HCT116 (cell line): Measurements from ENCODE around the gene FAM118A. TPM values are rescaled to one million over a fixed set of nuclear protein-coding genes. Genes with fewer than 3 reads are reported as not detected.

ENCODE experiments used
- ATAC-seq: fragments of 200-7000 bp; cut with Tn5 transposase; 2 replicates; pipeline ENCODE4 v1.9.1; 2020; ENCODE audit warnings: mild to moderate bottlenecking, moderate library complexity
- BruUV-seq: library from RNA; stranded (reverse); fragments of 400-500 nt; replicated peaks from 2 replicates; lab custom pipeline; 2021; lab: Mats Ljungman, UMichigan
- CTCF ChIA-PET: fragments of 300-600 bp; sonication (Branson Sonifier 250); formaldehyde crosslinking; loops from one replicate; lab custom pipeline; 2021; ENCODE audit warnings: antibody characterized with exemption; lab: Charles Lee
- POLR2A ChIA-PET: fragments of 300-600, 350-600 bp; sonication (Branson Sonifier 250); formaldehyde crosslinking; loops from one replicate; lab custom pipeline; 2021; ENCODE audit warnings: antibody characterized with exemption; lab: Charles Lee
- RAD21 ChIA-PET, 2 experiments: fragments of 300-600 bp; sonication (Branson Sonifier 250); formaldehyde crosslinking; loops; one replicate each; lab custom pipeline; 2023; ENCODE audit warnings: low total read pairs in 2 of 2; ENCODE audit not compliant: uncharacterized antibody in 2 of 2, unreplicated experiment in 2 of 2, low non-redundant PET in 1 of 2; lab: Charles Lee
- DNase-seq: peaks from one replicate; pipeline ENCODE4 v3.0.0-alpha.2; 2010; ENCODE audit warnings: low read depth, low spot score
- H2AFZ ChIP-seq: fragments of 200-600 bp; shearing (Covaris generic), sonication (generic); 2 replicates; pipeline ENCODE4 v1.6.1; 2017; ENCODE audit warnings: low read depth, mixed run types, mixed read lengths, antibody characterized with exemption, low read length; ENCODE audit not compliant: poor library complexity, severe bottlenecking
- H3K27ac ChIP-seq: 2 replicates; pipeline ENCODE4 v1.5.1; 2012; ENCODE audit warnings: low read depth, low read length
- H3K27me3 ChIP-seq: fragments of 200-600 bp; sonication (generic); 2 replicates; pipeline ENCODE4 v1.6.1; 2016; ENCODE audit warnings: mixed run types, low read length, mixed read lengths; ENCODE audit not compliant: insufficient read depth
- H3K36me3 ChIP-seq, 2 experiments: fragments of 200-500 bp in 1 of 2; fragments of 200-600 bp in 1 of 2; sonication (Bioruptor generic) in 1 of 2; sonication (generic) in 1 of 2; 2 replicates each; pipeline versions ENCODE4 v1.5.1 to v1.6.1; 2014 to 2016; ENCODE audit warnings: low read length in 2 of 2, inconsistent platforms in 1 of 2, mixed read lengths in 1 of 2, mixed run types in 1 of 2; ENCODE audit not compliant: insufficient read depth in 2 of 2, control insufficient read depth in 1 of 2
- H3K4me1 ChIP-seq, 2 experiments: fragments of 200-600 bp in 1 of 2; sonication (generic) in 1 of 2; 2 replicates each; pipeline versions ENCODE4 v1.5.1 to v1.6.1; 2012 to 2017; ENCODE audit warnings: low read length in 2 of 2, inconsistent platforms in 1 of 2, mild to moderate bottlenecking in 1 of 2, mixed read lengths in 1 of 2, mixed run types in 1 of 2, moderate library complexity in 1 of 2; ENCODE audit not compliant: insufficient read depth in 2 of 2, control insufficient read depth in 1 of 2
- H3K4me2 ChIP-seq: fragments of 200-600 bp; sonication (generic); 2 replicates; pipeline ENCODE4 v1.6.1; 2017; ENCODE audit warnings: mixed run types, low read length, mixed read lengths
- H3K4me3 ChIP-seq, 2 experiments: fragments of 200-600 bp in 1 of 2; sonication (generic) in 1 of 2; replicated peaks in 1 of 2; 2 replicates each; pipeline ENCODE4 v1.5.1; 2011 to 2016; ENCODE audit warnings: low read length in 2 of 2, control low read depth in 1 of 2, low read depth in 1 of 2, mild to moderate bottlenecking in 1 of 2, mixed read lengths in 1 of 2, mixed run types in 1 of 2
- H3K79me2 ChIP-seq: fragments of 200-600 bp; sonication (generic); 2 replicates; pipeline ENCODE4 v1.6.1; 2017; ENCODE audit warnings: mild to moderate bottlenecking, mixed run types, low read length, moderate library complexity, mixed read lengths; ENCODE audit not compliant: insufficient read depth
- H3K9ac ChIP-seq: fragments of 200-600 bp; sonication (generic); 2 replicates; pipeline ENCODE4 v1.6.1; 2016; ENCODE audit warnings: low read length, mixed read lengths
- H3K9me2 ChIP-seq: fragments of 200-600 bp; sonication (generic), shearing (Covaris generic); 2 replicates; pipeline ENCODE4 v1.6.1; 2017; ENCODE audit warnings: mixed run types, mild to moderate bottlenecking, moderate library complexity; ENCODE audit not compliant: insufficient read depth
- H3K9me3 ChIP-seq, 2 experiments: fragments of 200-500 bp in 1 of 2; fragments of 200-600 bp in 1 of 2; sonication (Bioruptor generic) in 1 of 2; sonication (generic) in 1 of 2; 2 replicates each; pipeline ENCODE4 v1.6.1; 2014 to 2017; ENCODE audit warnings: low read length in 2 of 2, mixed read lengths in 2 of 2, inconsistent platforms in 1 of 2, low read depth in 1 of 2, mild to moderate bottlenecking in 1 of 2, mixed run types in 1 of 2, moderate library complexity in 1 of 2; ENCODE audit not compliant: control insufficient read depth in 1 of 2, insufficient read depth in 1 of 2
- H4K20me1 ChIP-seq: fragments of 200-600 bp; sonication (generic), shearing (Covaris generic); 2 replicates; pipeline ENCODE4 v1.6.1; 2017; ENCODE audit warnings: mixed run types, mild to moderate bottlenecking, moderate library complexity; ENCODE audit not compliant: insufficient read depth
- ATF3 ChIP-seq: IDR thresholded peaks from 2 replicates; pipeline ENCODE4 v1.6.1; 2012
- CBX3 ChIP-seq: IDR thresholded peaks from 2 replicates; pipeline ENCODE4 v1.6.1; 2012; ENCODE audit warnings: low read depth
- CEBPB ChIP-seq: IDR thresholded peaks from 2 replicates; pipeline ENCODE4 v1.6.1; 2012; ENCODE audit warnings: low read depth
- CTCF ChIP-seq, 3 experiments: fragments of 200-600 bp in 1 of 3; sonication (generic) in 1 of 3; IDR thresholded peaks in 2 of 3; conservative IDR thresholded peaks in 1 of 3; 2 replicates each; pipeline ENCODE4 v1.5.1; 2012 to 2017; ENCODE audit warnings: low read depth in 2 of 3, low read length in 2 of 3, antibody characterized with exemption in 1 of 3, borderline replicate concordance in 1 of 3, control low read depth in 1 of 3, mild to moderate bottlenecking in 1 of 3, mixed read lengths in 1 of 3, mixed run types in 1 of 3, moderate library complexity in 1 of 3; ENCODE audit not compliant: insufficient read depth in 1 of 3
- EGR1 ChIP-seq: IDR thresholded peaks from 2 replicates; pipeline ENCODE4 v1.6.1; 2012; ENCODE audit warnings: low read depth
- EZH2 ChIP-seq: fragments of 200-600 bp; sonication (generic); IDR thresholded peaks from 2 replicates; pipeline ENCODE4 v1.6.1; 2017; ENCODE audit warnings: antibody characterized with exemption, mixed run types
- EZH2phosphoT487 ChIP-seq: fragments of 200-600 bp; IDR thresholded peaks from 2 replicates; pipeline ENCODE4 v1.6.1; 2018; ENCODE audit warnings: antibody characterized with exemption, borderline replicate concordance
- MAX ChIP-seq: IDR thresholded peaks from 2 replicates; pipeline ENCODE4 v1.6.1; 2012
- POLR2A ChIP-seq: IDR thresholded peaks from 2 replicates; pipeline ENCODE4 v1.7.0; 2011; ENCODE audit warnings: borderline replicate concordance; ENCODE audit not compliant: insufficient read depth, insufficient read length; ENCODE audit errors: extremely low read depth
- POLR2AphosphoS5 ChIP-seq: IDR thresholded peaks from 2 replicates; pipeline ENCODE4 v1.6.1; 2011; ENCODE audit warnings: mild to moderate bottlenecking, low read depth, low read length, moderate library complexity
- RAD21 ChIP-seq: IDR thresholded peaks from 2 replicates; pipeline ENCODE4 v1.6.1; 2012; ENCODE audit warnings: low read depth, mild to moderate bottlenecking
- SP1 ChIP-seq: IDR thresholded peaks from 2 replicates; pipeline ENCODE4 v1.6.1; 2012; ENCODE audit warnings: low read depth
- SRF ChIP-seq: IDR thresholded peaks from 2 replicates; pipeline ENCODE4 v1.6.1; 2012; ENCODE audit warnings: low read depth
- ZFX ChIP-seq: fragments of 450-650 bp; IDR thresholded peaks from 2 replicates; pipeline ENCODE4 v1.6.1; 2017
- intact Hi-C: fragments of 100-400 bp; cut with micrococcal nuclease; formaldehyde crosslinking; loops from 2 replicates; pipeline ENCODE4 v1.10.0; 2022
- total RNA-seq: library from RNA; stranded (reverse); gene quantifications from one replicate; pipeline ENCODE4 v1.2.1, GENCODE V29; 2021; ENCODE audit not compliant: unreplicated experiment
- TF ChIP-seq, protein P1 (sequence below): IDR thresholded peaks from 2 replicates; pipeline ENCODE4 v1.6.1; 2012; ENCODE audit warnings: low read depth
- TF ChIP-seq, protein P2 (sequence below): IDR thresholded peaks from 2 replicates; pipeline ENCODE4 v1.6.1; 2011; ENCODE audit warnings: mild to moderate bottlenecking, low read length, moderate library complexity; ENCODE audit not compliant: insufficient replicate concordance; ENCODE audit errors: extremely low read depth

FAM118A gene
- total RNA-seq, 1 experiment from 2014 or later: 43.2 TPM

DNA sequence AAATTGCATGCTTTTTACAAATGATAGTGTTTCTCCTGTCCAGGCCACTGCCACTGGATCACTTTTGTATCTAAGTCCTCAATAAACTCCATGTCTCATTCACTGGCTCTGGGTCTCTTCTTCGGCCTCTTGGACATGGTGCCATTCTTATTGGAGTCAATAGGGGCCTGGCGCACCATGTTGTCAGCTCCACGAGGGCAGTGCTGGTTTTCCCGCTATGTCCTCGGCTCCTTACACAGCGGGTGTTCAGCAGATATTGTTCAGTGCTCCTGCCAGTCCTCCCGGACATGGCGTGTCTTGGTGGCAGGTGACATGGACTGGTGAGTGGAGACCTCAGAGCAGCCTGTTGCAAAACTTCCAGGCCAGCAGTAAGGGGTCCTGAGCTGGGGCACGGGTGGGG is 3.6 kb upstream of the FAM118A start:
- no peak overlapping the region for H3K4me2 ChIP-seq
- no peaks in the 10 kb centered on the region for H3K27me3 ChIP-seq
- H3K4me3 ChIP-seq: no peak overlapping the region
- H3K9me3 ChIP-seq: no peaks in the 10 kb centered on the region
- peaks cover 13% of the 10 kb centered on the region for H3K79me2 ChIP-seq
- TF ChIP-seq EZH2phosphoT487 (no peak), CTCF (IDR thresholded peaks at IDR 0.05 in 2 of 3, conservative IDR thresholded peaks at IDR 0.05 in 1 of 3; ENCODE audit: borderline replicate concordance in 1 of 3, insufficient read depth in 1 of 3, low read depth in 2 of 3, low read length in 2 of 3) (no peak), CBX3 (no peak), ZFX (no peak), ATF3 (no peak), SRF (no peak), MAX (no peak), EZH2 (no peak), POLR2AphosphoS5 (no peak), RAD21 (no peak), EGR1 (no peak), SP1 (no peak), CEBPB (no peak), POLR2A (no peak)
- TF ChIP-seq, protein P1, sequence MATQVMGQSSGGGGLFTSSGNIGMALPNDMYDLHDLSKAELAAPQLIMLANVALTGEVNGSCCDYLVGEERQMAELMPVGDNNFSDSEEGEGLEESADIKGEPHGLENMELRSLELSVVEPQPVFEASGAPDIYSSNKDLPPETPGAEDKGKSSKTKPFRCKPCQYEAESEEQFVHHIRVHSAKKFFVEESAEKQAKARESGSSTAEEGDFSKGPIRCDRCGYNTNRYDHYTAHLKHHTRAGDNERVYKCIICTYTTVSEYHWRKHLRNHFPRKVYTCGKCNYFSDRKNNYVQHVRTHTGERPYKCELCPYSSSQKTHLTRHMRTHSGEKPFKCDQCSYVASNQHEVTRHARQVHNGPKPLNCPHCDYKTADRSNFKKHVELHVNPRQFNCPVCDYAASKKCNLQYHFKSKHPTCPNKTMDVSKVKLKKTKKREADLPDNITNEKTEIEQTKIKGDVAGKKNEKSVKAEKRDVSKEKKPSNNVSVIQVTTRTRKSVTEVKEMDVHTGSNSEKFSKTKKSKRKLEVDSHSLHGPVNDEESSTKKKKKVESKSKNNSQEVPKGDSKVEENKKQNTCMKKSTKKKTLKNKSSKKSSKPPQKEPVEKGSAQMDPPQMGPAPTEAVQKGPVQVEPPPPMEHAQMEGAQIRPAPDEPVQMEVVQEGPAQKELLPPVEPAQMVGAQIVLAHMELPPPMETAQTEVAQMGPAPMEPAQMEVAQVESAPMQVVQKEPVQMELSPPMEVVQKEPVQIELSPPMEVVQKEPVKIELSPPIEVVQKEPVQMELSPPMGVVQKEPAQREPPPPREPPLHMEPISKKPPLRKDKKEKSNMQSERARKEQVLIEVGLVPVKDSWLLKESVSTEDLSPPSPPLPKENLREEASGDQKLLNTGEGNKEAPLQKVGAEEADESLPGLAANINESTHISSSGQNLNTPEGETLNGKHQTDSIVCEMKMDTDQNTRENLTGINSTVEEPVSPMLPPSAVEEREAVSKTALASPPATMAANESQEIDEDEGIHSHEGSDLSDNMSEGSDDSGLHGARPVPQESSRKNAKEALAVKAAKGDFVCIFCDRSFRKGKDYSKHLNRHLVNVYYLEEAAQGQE: no peak
- TF ChIP-seq, protein P2, sequence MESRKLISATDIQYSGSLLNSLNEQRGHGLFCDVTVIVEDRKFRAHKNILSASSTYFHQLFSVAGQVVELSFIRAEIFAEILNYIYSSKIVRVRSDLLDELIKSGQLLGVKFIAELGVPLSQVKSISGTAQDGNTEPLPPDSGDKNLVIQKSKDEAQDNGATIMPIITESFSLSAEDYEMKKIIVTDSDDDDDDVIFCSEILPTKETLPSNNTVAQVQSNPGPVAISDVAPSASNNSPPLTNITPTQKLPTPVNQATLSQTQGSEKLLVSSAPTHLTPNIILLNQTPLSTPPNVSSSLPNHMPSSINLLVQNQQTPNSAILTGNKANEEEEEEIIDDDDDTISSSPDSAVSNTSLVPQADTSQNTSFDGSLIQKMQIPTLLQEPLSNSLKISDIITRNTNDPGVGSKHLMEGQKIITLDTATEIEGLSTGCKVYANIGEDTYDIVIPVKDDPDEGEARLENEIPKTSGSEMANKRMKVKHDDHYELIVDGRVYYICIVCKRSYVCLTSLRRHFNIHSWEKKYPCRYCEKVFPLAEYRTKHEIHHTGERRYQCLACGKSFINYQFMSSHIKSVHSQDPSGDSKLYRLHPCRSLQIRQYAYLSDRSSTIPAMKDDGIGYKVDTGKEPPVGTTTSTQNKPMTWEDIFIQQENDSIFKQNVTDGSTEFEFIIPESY: no peak
- CTCF ChIA-PET: no interaction called here
- peaks cover 26 to 40% of the 10 kb centered on the region in 2 experiments for H3K4me1 ChIP-seq
- H4K20me1 ChIP-seq: no peaks in the 10 kb centered on the region
- BruUV-seq: no TSS peak
- no peak overlapping the region for H2AFZ ChIP-seq
- no peak overlapping the region for H3K9ac ChIP-seq
- H3K36me3 ChIP-seq: no peaks in the 10 kb centered on the region
- H3K27ac ChIP-seq: no peak overlapping the region
- RAD21 ChIA-PET: no interaction called here
- ATAC-seq: no peak
- intact Hi-C loops: no loop called here
- no peak for DNase-seq
- H3K9me2 ChIP-seq: no peaks in the 10 kb centered on the region
- POLR2A ChIA-PET: no interaction called here
